Measurements from ENCODE around the gene HEXIM2. TPM values are rescaled to one million over a fixed set of nuclear protein-coding genes. Genes with fewer than 3 reads are reported as not detected.

HEXIM2 gene
- total and polyA plus RNA-seq, 2 of the 13 experiments (the other 11 are each of a cell fraction or from before 2014, with no cell fraction given) = 27.1 to 32.4 TPM

GRCh38 chr17:45160447-45161287, 1.0 kb upstream of the HEXIM2 start (continued):
- TF ChIP-seq ATF7 (IDR thresholded peaks at IDR 0.05) (no peak), ATF7 (CRISPR knock-in tag; IDR thresholded peaks at IDR 0.05) (peak; percentile 87; the same call in 1 of the 2 replicates), SRF (IDR thresholded peaks at IDR 0.05; ENCODE audit: low read depth, low read length) (no peak), ZNF296 (CRISPR knock-in tag; conservative IDR thresholded peaks at IDR 0.05) (no peak; the same call in 1 of the 2 replicates), ZNF331 (CRISPR knock-in tag; IDR thresholded peaks at IDR 0.05) (0 out of 2 replicates have a peak, but pooled peaks have one; percentile 17), ZNF607 (CRISPR knock-in tag; IDR thresholded peaks at IDR 0.05; ENCODE audit: borderline replicate concordance) (no peak), THAP9 (CRISPR knock-in tag; IDR thresholded peaks at IDR 0.05; ENCODE audit: borderline replicate concordance) (no peak), ZNF282 (IDR thresholded peaks at IDR 0.05; ENCODE audit: partially characterized antibody) (no peak), ZNF720 (CRISPR knock-in tag; IDR thresholded peaks at IDR 0.05) (no peak), HBP1 (CRISPR knock-in tag; IDR thresholded peaks at IDR 0.05; ENCODE audit: low read depth) (no peak), TFE3 (CRISPR knock-in tag; IDR thresholded peaks at IDR 0.05) (no peak), ZBTB38 (CRISPR knock-in tag; IDR thresholded peaks at IDR 0.05) (peak; percentile 31; the same call in 1 of the 2 replicates), ZNF557 (CRISPR knock-in tag; IDR thresholded peaks at IDR 0.05) (peak; percentile 84; the same call in 1 of the 2 replicates), CBX5 (CRISPR knock-in tag; IDR thresholded peaks at IDR 0.05; ENCODE audit: borderline replicate concordance) (0 out of 2 replicates have a peak, but pooled peaks have one; percentile 6), ZNF503 (CRISPR knock-in tag; IDR thresholded peaks at IDR 0.05) (no peak; the same call in 1 of the 2 replicates), ZNF225 (CRISPR knock-in tag; IDR thresholded peaks at IDR 0.05) (peak; percentile 92), UBTF (CRISPR knock-in tag; IDR thresholded peaks at IDR 0.05) (peak; percentile 92), HOXA7 (CRISPR knock-in tag; IDR thresholded peaks at IDR 0.05) (no peak), U2AF1 (optimal IDR thresholded peaks at IDR 0.05; ENCODE audit: low read depth, low read length) (peak; percentile 90)
